Measurements from ENCODE around the gene BMPER. TPM values are rescaled to one million over a fixed set of nuclear protein-coding genes. Genes with fewer than 3 reads are reported as not detected.

The BMPER gene
- total RNA-seq, 4 donors from 2014 or later, result 1.0 to 12.4 (median 6.1) TPM

- no peaks in the 10 kb centered on the region for H3K36me3 ChIP-seq
- intact Hi-C loops (cut with DNase I; ENCODE audit: low total_unique reads), result no loop called here
- no peaks in the 10 kb centered on the region for H3K27me3 ChIP-seq
These were observed 286.6 kb downstream of the BMPER start for GRCh38 chr7:34191771-34192479.

GRCh38 chr7:34192906-34193305 lies 287.6 kb downstream of the BMPER start:
- Histone ChIP-seq H3K36me3 (no peaks in the 10 kb centered on the region), H3K4me1 (no peaks in the 10 kb centered on the region), H3K27me3 (no peaks in the 10 kb centered on the region), H3K4me3 (no peak overlapping the region), H3K9me3 (no peaks in the 10 kb centered on the region), H3K27ac (no peak overlapping the region)
- DNase-seq, result no peak
- no peak for TF ChIP-seq POLR2A (IDR thresholded peaks at IDR 0.05)
- TF ChIP-seq CTCF (IDR thresholded peaks at IDR 0.05), result no peak
- intact Hi-C loops (cut with DNase I; ENCODE audit: low total_unique reads), result no loop called here

More at GRCh38 chr7:34191771-34192479, 286.6 kb downstream of the BMPER start:
- Histone ChIP-seq H3K27ac (no peak overlapping the region), H3K9me3 (no peaks in the 10 kb centered on the region), H3K4me3 (no peak overlapping the region), H3K4me1 (no peaks in the 10 kb centered on the region)
- DNase-seq, result no peak
- no peak for TF ChIP-seq POLR2A (IDR thresholded peaks at IDR 0.05)
- no peak for TF ChIP-seq CTCF (IDR thresholded peaks at IDR 0.05)

GRCh38 chr7:34198231-34198641 lies 292.9 kb downstream of the BMPER start:
- TF ChIP-seq CTCF (IDR thresholded peaks at IDR 0.05) (no peak), POLR2A (IDR thresholded peaks at IDR 0.05) (no peak)

More at GRCh38 chr7:34198231-34198641, 292.9 kb downstream of the BMPER start:
- Histone ChIP-seq H3K9me3 (no peaks in the 10 kb centered on the region), H3K27me3 (no peaks in the 10 kb centered on the region), H3K36me3 (no peaks in the 10 kb centered on the region), H3K27ac (no peak overlapping the region), H3K4me3 (no peak overlapping the region), H3K4me1 (no peaks in the 10 kb centered on the region)
- no peak for DNase-seq
- intact Hi-C loops (cut with DNase I; ENCODE audit: low total_unique reads), result no loop called here

All from uterus (tissue), 4 donors.